HG03103 (cell line): Measurements from ENCODE around the gene PDZD7.

Experiments
- ATAC-seq: cut with Tn5 transposase; IDR thresholded peaks from one replicate; pipeline ENCODE4 v1.9.1; 2021; ENCODE audit warnings: low read depth; ENCODE audit not compliant: unreplicated experiment

Gene PDZD7

DNA sequence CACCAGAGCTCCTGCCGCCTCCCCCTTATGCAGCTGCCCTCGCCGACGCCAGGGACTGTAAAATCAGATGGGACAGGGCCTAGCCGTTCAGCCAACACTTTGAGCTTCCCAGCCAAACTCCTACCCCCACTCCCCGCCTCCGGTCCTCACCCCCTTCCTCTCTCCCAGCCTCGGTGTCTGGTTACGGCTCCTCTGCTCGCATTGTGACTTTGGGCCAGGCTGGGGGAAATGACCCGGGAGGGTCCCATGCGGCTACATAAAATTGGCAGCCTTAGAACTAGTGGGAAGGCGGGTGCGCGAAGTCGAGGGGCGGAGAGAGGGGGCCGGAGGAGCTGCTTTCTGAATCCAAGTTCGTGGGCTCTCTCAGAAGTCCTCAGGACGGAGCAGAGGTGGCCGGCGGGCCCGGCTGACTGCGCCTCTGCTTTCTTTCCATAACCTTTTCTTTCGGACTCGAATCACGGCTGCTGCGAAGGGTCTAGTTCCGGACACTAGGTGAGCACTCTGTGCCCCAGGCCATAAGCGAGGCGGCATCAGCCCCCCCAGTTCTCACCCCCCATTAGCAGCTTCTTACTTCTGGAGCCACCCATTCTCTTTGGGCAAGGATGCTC lies 30.8 kb upstream of the PDZD7 start, which contains the start of gene KAZALD1:
Gene KAZALD1 (plus strand): TSS at position 366 of the 608 bp plus-strand sequence. CDS start 604 bp downstream, outside the sequence.
- peak; percentile 18 for ATAC-seq

DNA sequence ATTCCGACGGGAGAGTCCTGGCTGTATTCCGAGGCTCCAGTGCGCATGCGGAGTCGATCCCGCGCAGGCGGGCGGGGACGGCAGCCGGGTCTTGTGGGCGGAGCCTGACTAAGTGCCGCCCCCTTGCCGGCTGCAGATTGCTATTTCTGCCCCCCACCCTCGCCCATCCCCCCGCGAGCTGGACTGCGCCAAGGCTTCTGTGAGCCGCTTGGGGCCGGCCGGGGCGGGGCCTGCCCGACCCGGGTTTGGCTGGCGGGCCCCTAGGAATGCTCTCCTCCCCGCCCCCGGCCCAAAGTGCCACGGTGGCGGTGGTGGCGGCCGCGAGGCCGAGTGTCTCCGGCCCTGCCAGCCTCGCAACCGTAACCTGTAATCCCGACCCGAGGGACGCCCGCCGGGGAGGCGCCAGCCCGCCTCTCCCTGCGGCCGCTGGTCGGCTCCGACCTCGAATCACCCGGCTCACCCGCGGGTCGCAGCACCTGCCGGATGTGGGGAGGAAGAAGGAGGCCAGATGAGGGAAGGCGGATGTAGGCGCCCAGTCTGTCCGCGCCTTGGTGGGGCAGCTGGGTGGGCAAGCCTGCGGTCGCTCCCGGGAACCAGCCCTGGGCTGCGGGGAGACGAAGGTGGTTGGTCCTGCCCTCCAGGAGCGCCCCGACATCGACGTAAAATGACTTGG lies 30.2 kb upstream of the PDZD7 start:
- ATAC-seq, result peak; percentile 47

DNA sequence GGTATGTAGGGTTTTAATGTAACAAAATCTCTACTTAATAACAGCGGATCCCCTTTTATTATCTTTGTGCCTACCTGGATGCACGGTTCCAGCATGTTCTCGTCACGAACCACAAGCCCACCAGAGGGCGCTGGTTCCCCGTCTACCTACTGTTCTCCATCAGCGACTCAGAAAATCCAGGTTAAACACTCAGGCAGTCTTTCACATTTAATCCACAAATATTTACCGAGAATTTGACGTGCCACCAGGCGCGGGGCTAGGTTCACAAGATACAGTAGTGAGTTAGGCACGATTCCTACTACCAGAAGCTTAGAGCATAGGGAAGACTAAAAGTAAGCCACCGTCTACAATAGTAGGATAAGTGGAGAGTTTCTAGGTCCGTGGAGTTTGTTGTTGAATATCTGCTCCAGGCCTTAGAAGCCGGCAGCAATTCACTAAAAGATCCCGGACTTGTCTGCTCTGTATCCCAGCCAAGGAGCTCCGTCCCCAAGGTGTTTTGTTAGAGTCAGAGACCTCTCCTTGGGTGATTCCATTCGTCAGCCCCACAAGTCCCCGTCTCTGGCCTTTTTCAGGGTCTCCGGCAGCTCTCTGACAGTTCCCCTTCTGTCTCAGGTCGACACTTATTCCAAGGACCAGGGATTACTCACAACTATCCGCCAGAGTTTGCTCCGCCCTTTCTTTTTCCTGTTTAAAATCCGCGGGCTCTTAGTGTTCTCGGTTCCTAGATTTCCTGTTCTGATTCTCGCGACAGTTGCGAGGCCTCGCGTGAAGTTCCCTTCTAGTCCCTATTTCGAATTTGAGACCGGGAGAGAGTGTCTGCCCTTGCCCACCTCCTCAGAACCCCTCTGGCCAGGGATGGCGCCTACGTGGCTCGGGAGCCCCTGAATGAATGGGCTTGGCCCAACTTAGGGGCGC lies 29.4 kb upstream of the PDZD7 start:
- ATAC-seq, result peak; percentile 35

DNA sequence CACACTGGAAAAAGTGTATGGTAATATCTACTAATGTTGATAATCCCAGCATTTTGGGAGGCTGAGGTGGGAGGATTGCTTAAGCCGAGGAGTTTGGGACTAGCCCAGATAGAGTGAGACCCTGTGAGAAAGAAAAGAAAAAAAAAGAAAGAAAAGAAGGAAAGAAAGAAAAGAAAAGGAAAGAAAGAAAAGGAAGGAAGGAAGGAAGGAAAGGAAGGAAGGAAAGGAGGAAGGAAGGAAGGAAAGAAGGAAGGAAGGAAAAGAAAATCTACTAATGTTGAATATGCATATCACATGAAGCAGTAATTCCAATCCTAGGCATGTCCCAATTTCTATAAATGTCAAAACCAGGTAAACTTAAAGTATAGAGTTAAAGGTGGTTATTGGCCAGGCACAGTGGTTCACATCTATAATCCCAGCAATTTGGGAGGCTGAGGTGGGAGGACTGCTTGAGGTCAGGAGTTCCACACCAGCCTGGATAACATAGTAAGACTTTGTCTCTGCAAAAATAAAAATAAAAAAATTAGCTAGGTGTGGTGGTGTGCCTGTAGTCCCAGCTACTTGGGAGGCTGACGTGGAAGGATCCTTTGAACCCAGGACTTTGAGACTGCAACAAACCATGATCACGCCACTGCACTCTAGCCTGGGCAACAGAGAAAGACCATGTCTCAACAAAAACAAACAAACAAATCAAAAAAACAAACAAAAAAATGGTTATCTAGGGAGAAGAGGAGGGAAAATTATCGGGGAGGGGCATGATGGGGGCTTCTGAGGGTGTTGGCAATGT lies 25.6 kb upstream of the PDZD7 start:
- no peak for ATAC-seq

DNA sequence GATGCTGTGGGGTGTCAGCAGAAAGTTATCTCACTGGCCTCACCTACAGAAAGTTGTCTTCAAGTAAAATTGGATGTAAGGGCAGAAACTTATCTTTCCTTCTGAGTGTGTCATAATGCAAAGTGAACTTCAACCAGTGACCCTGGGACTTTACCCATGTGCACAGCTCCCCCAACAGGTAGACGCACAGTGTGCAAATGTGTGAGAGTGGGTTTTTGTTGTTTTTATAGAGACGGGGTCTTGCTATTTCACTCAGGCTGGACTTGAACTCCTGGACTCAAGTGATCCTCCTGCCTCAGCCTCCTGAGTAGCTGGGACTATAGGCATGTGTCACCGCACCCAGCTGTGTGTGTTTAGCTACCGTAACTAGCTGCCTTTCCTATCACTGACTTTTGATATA lies 24.5 kb upstream of the PDZD7 start:
- ATAC-seq, result no peak

DNA sequence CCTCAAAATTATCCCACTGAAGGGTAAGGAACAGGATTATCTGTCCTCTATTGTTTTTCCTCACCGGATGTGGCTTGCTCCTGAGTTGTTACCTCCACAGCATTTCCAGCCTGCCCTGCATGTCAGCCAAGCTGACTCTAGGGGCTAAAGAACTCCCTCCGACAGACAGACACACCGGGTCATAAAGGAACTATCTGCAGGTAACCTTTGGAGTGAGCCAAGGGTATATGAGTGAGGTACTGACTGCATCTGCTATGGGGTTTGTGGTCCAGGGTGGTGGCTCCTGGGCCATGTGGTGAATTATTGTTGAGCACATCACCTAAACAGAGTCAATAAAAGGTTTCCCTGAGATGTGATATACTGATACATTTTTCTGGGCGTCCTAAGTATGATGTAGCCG lies 23.9 kb upstream of the PDZD7 start:
- no peak for ATAC-seq

DNA sequence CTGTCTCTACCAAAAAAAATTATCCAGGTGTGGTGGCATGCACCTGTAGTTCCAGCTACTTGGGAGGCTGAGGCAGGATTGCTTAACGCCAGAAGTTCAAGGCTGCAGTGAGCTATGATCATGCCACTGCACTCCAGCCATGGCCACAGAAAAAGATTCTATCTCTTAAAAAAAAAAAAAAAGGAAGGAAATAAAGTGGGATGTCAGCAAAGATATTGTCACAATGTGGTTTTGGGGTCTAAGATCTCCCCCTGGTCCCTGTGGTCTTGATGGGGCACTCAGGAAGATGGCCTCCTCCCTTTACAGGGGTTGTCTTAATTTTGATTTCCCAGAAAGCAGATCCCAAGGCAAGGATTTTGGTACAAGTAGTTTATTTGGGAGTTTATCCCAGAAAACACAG lies 23.4 kb upstream of the PDZD7 start:
- ATAC-seq, result no peak

DNA sequence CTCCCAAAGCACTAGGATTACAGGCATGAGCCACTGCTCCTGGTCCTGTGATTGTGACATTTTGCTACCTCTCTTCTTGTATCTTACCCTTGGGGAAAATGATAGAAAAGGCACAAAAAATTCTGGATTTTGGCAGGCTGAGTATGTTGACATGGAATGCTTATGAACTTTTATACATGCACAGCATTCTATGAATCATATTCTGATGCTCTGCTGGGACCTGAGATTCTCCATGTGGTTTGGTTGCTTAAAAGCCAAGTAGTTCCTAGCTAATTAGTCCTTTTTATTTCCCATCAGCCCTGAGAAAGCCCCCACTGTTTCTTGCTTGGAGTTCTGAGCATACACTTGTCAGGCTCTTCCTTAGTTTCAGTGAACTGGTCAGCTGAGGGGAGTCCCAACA lies 22.6 kb upstream of the PDZD7 start:
- no peak for ATAC-seq

DNA sequence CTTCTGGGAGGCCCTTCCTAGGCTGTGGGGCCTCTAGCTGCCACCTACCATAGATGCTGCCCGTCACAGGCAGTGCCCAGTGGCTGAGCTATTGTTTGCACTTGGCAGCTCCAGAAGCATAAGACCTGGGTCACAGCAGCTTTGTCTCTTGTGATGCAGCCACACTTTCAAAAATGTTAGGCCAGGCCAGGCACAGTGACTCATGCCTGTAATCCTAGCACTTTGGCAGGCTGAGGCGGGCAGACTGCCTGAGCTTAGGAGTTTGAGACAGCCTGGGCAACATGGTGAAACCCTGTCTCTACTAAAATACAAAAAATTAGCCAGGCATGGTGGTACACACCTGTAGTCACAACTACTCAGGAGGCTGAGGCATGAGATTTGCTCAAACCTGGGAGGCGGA lies 21.4 kb upstream of the PDZD7 start:
- ATAC-seq, result no peak

DNA sequence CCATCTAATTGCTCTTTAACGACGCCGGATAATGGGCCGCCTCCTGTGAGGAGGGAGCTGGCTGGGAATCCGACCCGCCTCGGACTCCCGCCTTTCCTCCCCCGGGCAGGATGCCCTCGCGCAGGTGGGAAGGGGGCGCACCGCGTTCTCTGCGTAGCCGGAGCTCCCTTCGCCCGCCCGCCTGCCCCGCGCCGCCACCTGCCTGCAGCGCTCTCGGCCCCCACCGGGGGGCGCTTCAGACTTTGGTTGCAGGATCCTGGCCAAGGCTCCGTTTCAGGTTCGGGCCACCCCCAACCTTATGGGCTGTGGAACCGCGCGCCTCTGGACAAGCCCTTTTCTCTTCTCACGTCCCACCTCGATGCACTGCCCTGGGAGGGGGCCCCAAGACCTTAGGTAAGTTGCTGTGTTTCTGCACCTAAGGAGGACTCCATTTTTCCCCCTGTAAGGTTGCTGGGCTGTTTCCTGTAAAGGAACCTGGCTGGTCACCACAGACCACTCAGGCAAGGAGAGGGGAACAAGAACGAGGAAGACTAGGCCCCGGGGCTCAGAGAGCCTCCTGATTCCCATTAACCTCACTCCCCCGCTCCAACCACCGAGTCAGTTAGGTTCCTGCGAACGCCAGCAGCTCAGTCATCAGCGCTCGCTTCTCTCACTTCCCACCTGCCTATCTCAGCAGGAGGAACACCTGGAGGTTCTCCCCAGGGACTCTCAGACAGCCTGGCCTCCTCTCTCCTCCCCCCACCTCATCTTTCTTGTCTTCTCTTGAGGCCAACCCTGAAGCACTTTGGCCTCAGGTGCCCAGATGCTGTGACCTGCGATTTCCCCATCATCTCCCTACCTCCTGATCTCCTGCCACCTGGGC lies 19.5 kb upstream of the PDZD7 start:
- peak; percentile 56 for ATAC-seq

DNA sequence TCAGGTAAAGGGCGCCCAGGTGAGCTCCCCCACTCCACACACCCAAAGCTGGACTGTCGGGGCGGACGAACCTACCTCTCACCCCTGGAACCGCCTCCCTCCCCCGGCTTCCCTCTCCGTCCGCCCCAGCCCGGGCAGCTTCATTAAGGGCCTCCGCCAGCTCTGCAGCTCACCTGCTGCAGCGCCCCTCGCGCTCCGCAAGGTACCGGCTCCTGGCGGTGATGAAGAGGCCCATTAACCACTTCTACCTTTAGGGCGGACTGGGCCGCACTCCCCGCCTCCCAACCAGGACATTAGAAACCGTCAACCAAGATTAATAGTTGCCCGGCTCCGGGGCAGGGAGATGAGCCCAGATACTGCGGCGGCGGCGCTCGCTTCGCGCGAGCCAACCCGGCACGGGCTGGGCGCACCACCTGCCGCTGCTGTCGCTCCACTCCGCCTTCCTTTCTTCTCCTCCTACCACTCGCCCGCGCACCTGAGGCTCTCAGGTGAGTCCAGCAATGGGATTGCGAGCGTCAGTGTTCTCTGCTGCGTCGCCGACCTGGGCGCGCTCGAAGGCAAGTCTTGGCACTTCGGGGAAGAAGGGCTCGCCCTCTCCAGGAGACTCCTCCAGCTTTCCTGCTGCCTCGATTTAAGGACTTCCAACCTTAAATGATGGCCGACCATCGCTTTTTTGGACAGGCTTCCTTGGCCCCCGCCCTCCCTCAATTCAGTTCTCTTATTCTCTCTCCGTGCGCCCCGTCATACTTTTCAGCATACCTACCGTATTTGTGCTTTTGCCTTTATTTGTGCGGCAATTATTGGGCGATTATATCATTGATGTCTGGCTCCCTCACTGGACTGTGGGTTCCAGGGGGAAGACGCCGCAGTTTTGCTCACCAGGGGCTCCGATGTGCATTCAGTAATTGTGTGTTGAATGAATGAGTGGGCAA lies 17.3 kb upstream of the PDZD7 start:
- ATAC-seq, result no peak

DNA sequence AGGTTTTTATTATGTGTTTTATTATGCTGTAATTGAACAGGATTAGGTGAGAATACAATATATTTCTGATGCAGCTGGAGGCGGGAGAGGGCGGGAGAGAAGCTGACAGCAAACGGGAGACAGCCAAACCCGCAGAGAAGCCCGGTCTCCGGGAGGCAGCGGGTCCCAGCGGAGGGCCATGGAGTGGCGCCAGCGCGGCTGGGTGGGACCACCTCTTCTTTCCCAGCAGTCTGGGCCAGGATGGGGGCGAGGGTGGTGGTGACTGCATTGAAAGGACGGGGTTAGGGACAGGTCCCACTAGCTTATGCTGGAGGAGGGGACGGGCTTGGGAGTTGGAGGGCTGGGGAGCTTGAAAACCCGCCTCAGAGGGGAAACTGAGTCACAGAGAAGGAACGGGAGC lies 16.3 kb upstream of the PDZD7 start:
- no peak for ATAC-seq

DNA sequence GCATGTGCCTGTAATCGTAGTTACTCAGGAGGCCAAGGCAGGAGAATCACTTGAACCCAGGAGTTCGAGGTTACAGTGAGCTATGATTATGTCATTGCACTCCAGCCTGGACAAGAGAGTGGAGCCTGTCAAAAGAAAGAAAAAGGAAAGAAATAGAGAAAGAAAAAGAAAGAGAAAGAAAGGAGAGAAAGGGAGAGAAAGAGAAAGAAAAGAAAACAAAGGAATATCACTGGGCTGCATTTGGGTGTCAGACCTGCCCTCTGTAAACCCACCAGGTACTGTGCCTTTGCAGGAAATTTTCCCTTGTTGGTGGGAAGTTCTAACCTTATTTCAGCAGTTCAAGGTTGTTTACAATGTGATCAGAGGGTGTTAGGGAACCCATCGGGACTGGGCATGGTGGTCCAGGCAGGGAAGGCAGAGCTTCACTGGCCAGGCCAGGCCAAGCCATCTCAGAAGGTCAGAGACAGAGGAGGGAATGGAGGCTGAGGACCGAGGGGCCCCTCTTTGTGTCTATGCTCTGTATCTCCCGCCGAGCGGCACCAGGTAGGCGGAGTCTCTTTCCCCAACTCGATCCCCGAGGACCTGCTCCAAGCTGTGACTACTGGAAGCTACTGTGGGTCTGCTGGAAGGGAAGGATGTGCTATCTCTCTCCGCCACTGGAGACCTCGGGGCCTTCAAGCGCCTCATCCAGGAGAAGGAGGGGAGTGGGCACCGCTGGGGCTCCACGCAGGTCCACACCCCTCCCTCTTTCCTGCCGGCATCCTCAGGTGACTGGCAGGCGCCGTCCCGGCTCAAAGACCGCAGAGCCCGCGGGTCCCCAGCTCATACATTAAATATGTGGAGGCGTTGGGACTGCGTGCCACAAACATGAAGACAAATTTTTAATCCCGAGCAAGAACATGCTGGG lies 15.7 kb upstream of the PDZD7 start:
- no peak for ATAC-seq

DNA sequence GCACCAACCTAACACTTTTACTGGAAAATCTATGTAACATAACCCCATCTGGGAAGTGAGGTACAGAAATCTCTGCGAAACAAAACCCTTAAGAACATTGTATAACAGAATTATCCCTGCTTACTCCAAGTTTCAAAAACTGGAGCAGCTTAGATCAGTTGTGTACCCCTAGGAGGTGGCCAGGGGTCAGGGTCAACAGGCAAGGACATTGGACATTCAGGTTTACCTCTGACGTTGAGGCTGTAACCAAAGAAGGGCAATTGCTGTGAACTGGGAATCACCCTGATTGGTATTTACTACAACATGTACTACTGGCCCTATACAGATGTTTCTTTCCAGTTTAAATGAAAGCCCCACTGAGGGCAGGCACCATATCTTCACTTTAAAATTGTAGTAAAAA lies 13.2 kb upstream of the PDZD7 start:
- no peak for ATAC-seq

DNA sequence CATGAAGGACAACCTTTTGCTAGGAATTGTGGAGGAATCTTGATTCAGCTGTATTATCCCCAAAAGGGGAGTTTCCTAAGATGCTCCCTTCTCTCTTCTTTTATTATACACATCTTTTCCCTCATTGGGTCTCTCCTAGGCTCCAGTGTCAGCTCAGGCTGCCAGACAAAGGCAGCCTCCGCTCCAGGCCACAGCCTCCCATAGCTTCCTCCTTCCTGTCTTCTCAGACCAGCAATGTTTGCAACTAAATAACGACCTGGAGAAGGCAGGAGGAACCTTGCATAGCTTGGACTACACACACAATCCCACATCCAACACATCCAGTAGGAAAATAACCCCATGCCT lies 12.4 kb upstream of the PDZD7 start:
- ATAC-seq, result no peak

DNA sequence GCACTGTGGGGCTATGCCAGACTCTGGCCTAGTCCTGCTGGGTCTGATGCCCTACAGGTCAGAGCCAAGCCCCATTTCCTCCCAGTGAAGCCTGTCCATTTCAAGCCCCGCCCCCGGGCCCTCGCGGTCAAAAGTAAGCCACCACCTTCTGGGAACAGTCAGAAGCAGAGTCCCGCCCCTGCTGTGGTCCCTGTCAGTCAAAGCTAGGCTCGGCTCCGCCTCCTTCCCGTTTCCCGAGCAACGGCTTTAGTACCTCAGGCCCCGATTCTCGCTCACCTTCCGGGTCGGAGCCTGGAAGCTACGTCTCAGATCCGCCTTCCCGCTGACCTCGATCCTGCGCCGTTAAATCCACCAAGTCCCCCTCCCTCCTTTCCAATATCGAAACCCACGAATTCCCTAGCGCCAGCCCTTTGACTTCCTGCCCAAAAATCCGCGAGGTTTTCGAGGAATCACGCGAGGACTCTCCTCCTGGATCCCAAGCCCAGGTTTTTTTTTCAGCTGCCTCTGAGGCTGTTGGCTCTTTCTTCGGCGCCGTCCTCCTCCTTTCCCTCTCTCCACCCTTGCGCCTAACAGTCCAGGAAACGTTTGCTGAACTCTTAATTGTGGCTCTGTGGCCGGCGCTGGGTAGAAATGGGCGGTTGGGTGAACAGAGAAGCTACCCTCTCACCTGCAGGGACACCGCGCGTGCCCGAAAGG lies 11.9 kb upstream of the PDZD7 start:
- peak; percentile 93 for ATAC-seq

DNA sequence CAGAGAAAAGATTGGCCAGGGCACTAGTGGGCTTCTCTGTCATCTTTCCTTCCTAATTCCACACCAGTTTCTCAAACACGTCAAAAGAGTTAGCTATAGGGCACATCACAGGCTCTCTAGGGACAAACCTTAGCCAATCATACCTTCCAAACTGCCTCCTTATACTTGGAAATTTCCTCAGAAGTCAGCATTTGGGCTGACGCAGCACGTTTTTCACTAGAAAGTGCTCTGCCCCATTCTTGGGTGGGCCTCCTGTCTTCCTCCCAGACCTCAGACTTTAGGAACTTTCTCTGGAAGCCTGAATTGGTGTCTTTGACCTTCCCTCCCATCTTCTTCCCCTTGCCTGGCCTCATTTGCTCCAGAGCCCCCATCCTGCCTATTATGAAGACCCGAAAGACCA lies 11.2 kb upstream of the PDZD7 start:
- no peak for ATAC-seq
